ENCODE measurements around the gene SH3GLB2.

DNA sequence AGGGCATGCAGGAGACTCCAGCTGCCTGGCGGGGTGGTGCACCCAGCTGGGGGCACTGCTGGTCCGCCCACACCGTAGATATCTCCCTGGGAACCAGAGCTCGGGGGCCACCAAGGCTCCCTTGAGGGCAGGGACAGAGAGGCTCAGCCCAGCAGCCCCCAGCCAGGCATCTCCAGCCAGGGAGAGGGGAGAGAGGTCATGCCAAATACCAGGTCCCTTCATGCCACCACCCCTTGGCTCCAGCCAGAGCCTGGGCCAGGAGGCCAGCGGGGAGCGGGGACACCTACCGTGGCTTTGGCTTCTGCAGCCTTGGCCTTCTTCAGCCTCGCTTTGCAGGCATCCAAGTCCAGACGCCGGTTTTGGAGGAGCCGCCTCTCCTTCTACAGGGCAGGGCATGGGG lies 14.0 kb downstream of the SH3GLB2 start:
- TF ChIP-seq ZNF274 (IDR thresholded peaks at IDR 0.05; ENCODE audit: low read depth, low read length) (no peak), SUZ12 (IDR thresholded peaks at IDR 0.05; ENCODE audit: extremely low read depth, insufficient read depth, insufficient read length) (no peak), YY1 (IDR thresholded peaks at IDR 0.05; ENCODE audit: insufficient read depth, insufficient read length) (no peak)

All from NT2/D1 (cell line).